GM12891 (cell line): Measurements from ENCODE around the gene KCNJ9.
"Not testable (repeated sequence)": the region's sequence is repeated elsewhere in the genome, so short reads cannot be mapped to it uniquely, and the experiment has no call there.

Experiments
- DNase-seq: peaks from one replicate; pipeline ENCODE4 v3.0.0; 2011; ENCODE audit warnings: low spot score; ENCODE audit not compliant: insufficient read length
- FAIRE-seq: peaks from 2 replicates; lab custom pipeline; 2011; peaks lifted over from hg19 to GRCh38; lab: Jason Lieb, UNC
- PAX5 ChIP-seq: IDR thresholded peaks from 2 replicates; pipeline ENCODE4 v1.6.1; 2011; ENCODE audit warnings: low read length, moderate library complexity, mild to moderate bottlenecking; ENCODE audit not compliant: insufficient read depth, severe bottlenecking
- POLR2A ChIP-seq: IDR thresholded peaks from 2 replicates; pipeline ENCODE4 v1.6.1; 2011; ENCODE audit warnings: low read depth, low read length, control low read depth
- POLR2AphosphoS5 ChIP-seq: IDR thresholded peaks from 2 replicates; pipeline ENCODE4 v1.6.1; 2011; ENCODE audit warnings: low read depth, low read length, control low read depth
- POU2F2 ChIP-seq: IDR thresholded peaks from 2 replicates; pipeline ENCODE4 v1.6.1; 2011; ENCODE audit warnings: low read depth, mild to moderate bottlenecking, control low read depth, low read length, moderate library complexity
- SPI1 ChIP-seq: IDR thresholded peaks from 2 replicates; pipeline ENCODE4 v1.6.1; 2011; ENCODE audit warnings: low read depth, low read length, control low read depth
- TAF1 ChIP-seq: IDR thresholded peaks from 2 replicates; pipeline ENCODE4 v1.6.1; 2011; ENCODE audit warnings: low read depth, low read length, control low read depth

The KCNJ9 gene

GRCh38 chr1:160049101-160049500, 32.2 kb upstream of the KCNJ9 start:
- FAIRE-seq (no peak), DNase-seq (no peak)
- no peak for TF ChIP-seq POLR2AphosphoS5
- no peak for TF ChIP-seq TAF1
- no peak for TF ChIP-seq POLR2A
- no peak for TF ChIP-seq PAX5
- TF ChIP-seq SPI1 = no peak
- TF ChIP-seq POU2F2 = no peak

DNA sequence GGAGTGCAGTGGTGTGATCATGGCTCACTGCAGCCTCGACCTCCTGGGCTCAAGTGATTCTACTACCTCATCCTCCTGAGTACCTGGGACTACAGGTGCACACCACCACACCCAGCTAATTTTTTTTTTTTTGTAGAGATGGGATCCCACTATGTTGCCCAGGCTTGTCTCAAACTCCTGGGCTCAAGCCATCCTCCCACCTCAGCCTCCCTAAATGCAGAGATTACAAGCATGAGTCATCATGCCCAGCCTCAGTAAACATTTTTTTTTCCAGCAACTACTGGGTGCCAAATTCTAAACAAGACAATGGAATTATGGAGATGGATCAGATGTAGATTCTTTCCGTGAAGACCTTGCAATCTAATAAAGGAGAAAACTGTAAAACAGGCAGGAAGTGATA, 31.2 kb upstream of the KCNJ9 start:
- not testable (repeated sequence) for FAIRE-seq, DNase-seq

- FAIRE-seq (no peak), DNase-seq (no peak)
- no peak for TF ChIP-seq POLR2AphosphoS5
- no peak for TF ChIP-seq TAF1
- TF ChIP-seq POU2F2 = no peak
- TF ChIP-seq SPI1 = no peak
- no peak for TF ChIP-seq PAX5
- no peak for TF ChIP-seq POLR2A
These were observed 30.7 kb upstream of the KCNJ9 start for GRCh38 chr1:160050619-160051018.

DNA sequence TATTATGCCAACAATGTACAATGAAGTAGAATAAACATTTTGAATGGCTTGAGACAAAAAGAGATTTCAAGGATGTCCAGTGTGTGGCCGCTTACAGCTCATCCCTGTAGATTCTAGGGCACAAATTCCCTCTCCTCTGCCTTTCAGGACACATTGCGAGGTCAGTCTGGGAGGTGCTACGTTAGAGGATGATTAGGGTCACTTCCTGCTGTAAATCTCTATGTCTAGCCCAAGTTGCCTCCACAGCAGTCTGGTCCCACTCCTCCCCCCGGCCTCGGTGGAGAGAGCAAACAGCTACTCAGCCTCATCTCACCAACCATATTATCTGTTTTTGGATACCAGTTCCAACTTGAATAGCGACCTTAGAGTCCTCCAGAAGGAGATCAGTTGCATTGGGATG, 28.4 kb upstream of the KCNJ9 start:
- no peak for FAIRE-seq
- no peak for DNase-seq
- no peak for TF ChIP-seq POLR2AphosphoS5

- no peak for FAIRE-seq
- TF ChIP-seq PAX5 = no peak
- DNase-seq = no peak
These were observed 27.6 kb upstream of the KCNJ9 start for GRCh38 chr1:160053548-160054365.

DNA sequence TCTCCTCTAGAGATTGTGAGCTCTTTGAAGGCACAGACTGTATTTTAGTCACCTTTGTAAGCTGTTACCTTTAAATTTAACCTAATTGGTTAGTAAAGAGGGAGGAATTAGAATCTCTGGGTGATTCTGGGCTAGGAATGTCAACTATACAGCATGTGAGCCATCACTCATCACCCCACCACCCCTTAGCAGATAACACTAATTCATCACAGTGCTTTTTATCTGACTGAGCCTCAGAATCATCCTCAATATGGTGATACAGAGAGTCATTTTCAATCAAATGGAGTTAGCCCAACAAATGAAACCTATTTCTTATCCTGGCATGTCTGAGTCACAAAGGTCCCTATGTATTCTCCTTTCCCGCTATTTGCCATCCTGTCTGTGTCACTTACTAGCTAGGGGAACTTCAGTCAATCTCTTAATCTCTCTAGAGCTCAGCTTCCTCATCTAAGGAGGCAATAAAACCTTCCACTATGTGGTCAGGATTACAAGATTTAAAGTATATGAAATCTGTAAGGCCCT, 24.6 kb upstream of the KCNJ9 start:
- TF ChIP-seq SPI1 (no peak), POLR2AphosphoS5 (no peak), PAX5 (no peak)
- FAIRE-seq = no peak
- DNase-seq = no peak

GRCh38 chr1:160058087-160058486, 23.3 kb upstream of the KCNJ9 start:
- DNase-seq (no peak), FAIRE-seq (no peak)
- TF ChIP-seq TAF1 = no peak
- no peak for TF ChIP-seq POU2F2
- no peak for TF ChIP-seq PAX5
- TF ChIP-seq POLR2AphosphoS5 = no peak
- no peak for TF ChIP-seq POLR2A
- TF ChIP-seq SPI1 = no peak

DNA sequence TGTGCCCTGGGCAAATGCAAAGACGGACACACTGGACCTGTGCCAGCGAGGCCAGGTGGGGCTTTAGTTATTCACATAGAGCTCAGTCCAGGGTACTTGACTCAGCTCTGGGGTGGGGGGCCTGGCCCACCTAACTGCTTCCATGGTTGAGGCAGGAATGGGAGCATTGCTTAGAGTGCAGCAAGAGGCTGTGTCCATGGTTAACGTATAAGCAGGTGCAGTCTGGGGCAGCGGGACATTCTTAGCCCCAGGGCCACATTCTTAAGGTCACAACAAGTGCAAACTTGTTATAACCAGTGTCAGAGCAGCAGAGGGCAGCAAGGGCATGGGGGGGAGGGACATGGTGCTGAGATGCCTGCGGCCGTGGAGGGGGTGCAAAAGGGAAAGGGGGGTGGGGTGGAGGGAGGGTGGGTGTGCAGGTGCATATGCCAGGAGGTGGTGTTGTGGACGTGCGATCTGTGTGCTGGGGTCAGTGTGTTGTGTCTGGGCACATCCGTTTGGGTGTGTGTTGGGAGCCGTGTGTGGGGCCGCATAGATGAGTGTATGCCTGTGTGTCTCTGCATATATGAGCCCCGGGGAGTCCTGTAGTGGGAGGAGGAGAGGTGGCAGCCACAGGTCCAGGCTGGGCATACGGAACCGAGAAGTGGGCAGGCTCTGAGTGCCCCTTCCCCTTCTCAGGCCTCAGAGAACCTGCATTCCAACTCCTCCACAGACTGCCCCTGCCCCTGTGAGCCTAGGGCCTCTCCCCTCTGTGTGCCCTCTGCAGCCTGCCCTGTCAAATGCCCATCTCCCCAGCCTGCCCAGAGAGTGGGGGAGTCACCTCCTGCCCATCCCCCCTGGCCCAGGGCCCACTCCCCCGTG, 19.7 kb upstream of the KCNJ9 start:
- FAIRE-seq = no peak
- no peak for TF ChIP-seq POLR2A
- TF ChIP-seq POLR2AphosphoS5 = no peak
- no peak for TF ChIP-seq TAF1
- TF ChIP-seq PAX5 = no peak
- TF ChIP-seq SPI1 = no peak
- TF ChIP-seq POU2F2 = no peak
- no peak for DNase-seq

DNA sequence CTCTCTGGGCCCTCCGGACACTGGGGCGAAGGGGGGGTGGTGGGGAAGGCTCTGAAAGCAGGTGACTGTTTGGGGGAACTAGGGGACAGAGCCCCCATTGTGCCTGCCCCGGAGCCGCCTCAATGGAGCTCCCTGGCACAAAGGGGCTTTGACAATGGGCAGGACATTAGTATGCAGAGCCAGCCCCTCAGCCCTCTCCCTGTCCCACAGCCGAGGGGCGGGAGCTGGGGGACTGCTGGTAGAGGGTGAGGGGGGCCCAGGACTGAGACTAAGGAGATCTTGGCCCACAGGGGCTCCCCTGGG, 19.2 kb upstream of the KCNJ9 start:
- no peak for DNase-seq
- TF ChIP-seq SPI1 = no peak
- TF ChIP-seq POU2F2 = no peak
- TF ChIP-seq PAX5 = no peak
- TF ChIP-seq TAF1 = no peak
- no peak for TF ChIP-seq POLR2A
- no peak for TF ChIP-seq POLR2AphosphoS5
- FAIRE-seq = no peak

GRCh38 chr1:160063176-160063575, 18.2 kb upstream of the KCNJ9 start:
- TF ChIP-seq POU2F2 (no peak), POLR2AphosphoS5 (no peak), SPI1 (no peak), TAF1 (no peak), POLR2A (no peak), PAX5 (no peak)
- FAIRE-seq = no peak

GRCh38 chr1:160064164-160064563, 17.2 kb upstream of the KCNJ9 start:
- FAIRE-seq (no peak), DNase-seq (no peak)
- TF ChIP-seq SPI1 (no peak), TAF1 (no peak), POLR2A (no peak), POU2F2 (no peak), PAX5 (no peak)

More at GRCh38 chr1:160063176-160063575, 18.2 kb upstream of the KCNJ9 start:
- no peak for DNase-seq
